Large intestine (tissue), 3 donors: ENCODE data around the gene CATSPER3. TPM values are rescaled to one million over a fixed set of nuclear protein-coding genes. Genes with fewer than 3 reads are reported as not detected.
A peak's percentile ranks its signal among the peaks of the same experiment; 100 is the strongest.

ENCODE experiments used
- DNase-seq, 2 donors: peaks; one replicate each; pipeline versions ENCODE4 v3.0.0 to v3.0.0-alpha.2; 2013
- H3K27ac ChIP-seq: one replicate; pipeline ENCODE4 v1.5.1; 2013; ENCODE audit warnings: low read length
- H3K27me3 ChIP-seq: 2 replicates; pipeline ENCODE4 v1.6.1; 2013; ENCODE audit warnings: low read length; ENCODE audit not compliant: control insufficient read depth, insufficient read depth
- H3K36me3 ChIP-seq: 2 replicates; pipeline ENCODE4 v1.6.1; 2013; ENCODE audit warnings: low read length; ENCODE audit not compliant: control insufficient read depth, insufficient read depth
- H3K4me1 ChIP-seq: one replicate; pipeline ENCODE4 v1.6.1; 2013; ENCODE audit warnings: low read length; ENCODE audit not compliant: control insufficient read depth, insufficient read depth
- H3K4me3 ChIP-seq: one replicate; pipeline ENCODE4 v1.5.1; 2013; ENCODE audit warnings: low read length
- H3K9me3 ChIP-seq: one replicate; pipeline ENCODE4 v1.6.1; 2013; ENCODE audit warnings: mild to moderate bottlenecking, low read depth, low read length, moderate library complexity; ENCODE audit not compliant: control insufficient read depth
- WGBS: methylation state at CpG from one replicate; pipeline ENCODE4 v1.1.5; 2013; ENCODE audit warnings: low lambda C conversion rate; ENCODE audit not compliant: insufficient coverage; 5-methylcytosine and 5-hydroxymethylcytosine counted together
- polyA plus RNA-seq: library from polyadenylated mRNA; unstranded; fragments of 120-200 nt; gene quantifications from one replicate; pipeline ENCODE4 v1.2.1, GENCODE V29; 2013

The CATSPER3 gene
- polyA plus RNA-seq, 1 donor: 1.4 TPM

DNA sequence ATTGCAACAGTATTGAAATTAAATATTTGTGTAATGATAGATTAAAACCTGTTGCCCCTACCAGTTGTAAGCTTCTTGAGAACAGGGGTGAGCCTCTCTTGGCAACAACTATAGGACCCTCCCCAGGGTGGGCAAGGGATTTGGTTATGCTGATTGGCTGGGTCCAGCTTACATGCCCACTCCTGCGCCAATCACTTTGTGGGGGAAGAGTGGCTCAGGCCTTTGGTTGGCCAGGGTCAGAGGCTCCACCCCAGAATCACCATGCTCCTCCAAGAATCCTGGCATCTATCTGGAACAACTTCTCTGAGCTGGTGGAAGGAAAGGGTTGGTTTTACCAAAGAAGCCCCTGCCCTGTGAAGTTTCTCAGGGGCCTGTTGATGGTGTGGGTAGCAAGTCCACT is 74.9 kb downstream of the CATSPER3 start:
- Histone ChIP-seq H3K27ac (no peak overlapping the region), H3K9me3 (peaks cover 22% of the 10 kb centered on the region), H3K4me1 (peaks cover 7% of the 10 kb centered on the region), H3K36me3 (no peaks in the 10 kb centered on the region), H3K27me3 (peaks cover 84% of the 10 kb centered on the region), H3K4me3 (no peak overlapping the region)
- no peak for DNase-seq
- WGBS: no CpG with 5 or more reads among the region's 1 CpG

- DNase-seq: no peak
- H3K4me1 ChIP-seq: peaks cover 4% of the 10 kb centered on the region
- H3K27me3 ChIP-seq: peaks cover 75% of the 10 kb centered on the region
- no peak overlapping the region for H3K4me3 ChIP-seq
- peaks cover 12% of the 10 kb centered on the region for H3K9me3 ChIP-seq
- no peaks in the 10 kb centered on the region for H3K36me3 ChIP-seq
- H3K27ac ChIP-seq: no peak overlapping the region
Observed at GRCh38 chr5:135045488-135045887, 77.8 kb downstream of the CATSPER3 start.

GRCh38 chr5:135046661-135047346 is 79.1 kb downstream of the CATSPER3 start:
- no peak overlapping the region for H3K4me3 ChIP-seq
- no peak for DNase-seq
- no peak overlapping the region for H3K27ac ChIP-seq
- H3K36me3 ChIP-seq: no peaks in the 10 kb centered on the region
- H3K4me1 ChIP-seq: peaks cover 10% of the 10 kb centered on the region
- H3K9me3 ChIP-seq: peaks cover 6% of the 10 kb centered on the region
- peaks cover 75% of the 10 kb centered on the region for H3K27me3 ChIP-seq
- WGBS: no CpG with 5 or more reads among the region's 5 CpGs

- no CpG with 5 or more reads among the region's 2 CpGs for WGBS
- H3K4me1 ChIP-seq: peaks cover 12% of the 10 kb centered on the region
- H3K9me3 ChIP-seq: peaks cover 6% of the 10 kb centered on the region
- no peak overlapping the region for H3K4me3 ChIP-seq
- no peak overlapping the region for H3K27ac ChIP-seq
- no peaks in the 10 kb centered on the region for H3K36me3 ChIP-seq
- peak in 1 of 2 donors; percentile 64 for DNase-seq
- peaks cover 73% of the 10 kb centered on the region for H3K27me3 ChIP-seq
Observed at GRCh38 chr5:135047347-135047695, 79.6 kb downstream of the CATSPER3 start.

DNA sequence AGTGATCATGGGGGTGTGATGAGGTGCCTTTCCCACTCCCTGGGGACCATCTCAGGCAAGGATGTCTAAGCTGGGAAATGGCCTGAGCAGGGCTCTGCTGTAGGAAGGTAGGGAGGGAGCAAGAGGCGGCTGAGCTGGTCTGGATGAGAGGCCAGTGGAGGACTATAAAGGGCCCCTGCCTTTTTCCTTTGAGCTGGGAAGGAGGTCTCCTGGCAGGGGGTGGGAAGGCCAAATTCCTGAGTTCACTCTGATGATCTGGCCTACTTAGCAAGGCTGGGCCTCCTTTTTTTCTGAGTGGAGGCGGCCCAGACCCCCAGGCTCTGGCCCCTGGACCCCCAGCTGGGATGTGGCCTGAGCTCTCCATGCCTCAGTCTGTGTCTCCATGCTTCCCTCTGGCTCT is 80.6 kb downstream of the CATSPER3 start:
- no CpG with 5 or more reads among the region's 2 CpGs for WGBS

GRCh38 chr5:135048930-135049329 is 81.2 kb downstream of the CATSPER3 start:
- no peak for DNase-seq
- Histone ChIP-seq H3K9me3 (peaks cover 6% of the 10 kb centered on the region), H3K27me3 (peaks cover 66% of the 10 kb centered on the region), H3K4me1 (peaks cover 16% of the 10 kb centered on the region), H3K4me3 (no peak overlapping the region), H3K27ac (no peak overlapping the region), H3K36me3 (no peaks in the 10 kb centered on the region)
- no CpG with 5 or more reads among the region's 1 CpG for WGBS

More for the DNA sequence above, 80.6 kb downstream of the CATSPER3 start:
- Histone ChIP-seq H3K27ac (no peak overlapping the region), H3K9me3 (peaks cover 6% of the 10 kb centered on the region), H3K27me3 (peaks cover 69% of the 10 kb centered on the region), H3K4me3 (no peak overlapping the region), H3K36me3 (no peaks in the 10 kb centered on the region), H3K4me1 (peaks cover 12% of the 10 kb centered on the region)
- no peak for DNase-seq

GRCh38 chr5:135050244-135050767 is 82.6 kb downstream of the CATSPER3 start:
- Histone ChIP-seq H3K4me1 (peaks cover 16% of the 10 kb centered on the region), H3K4me3 (no peak overlapping the region), H3K9me3 (peaks cover 6% of the 10 kb centered on the region), H3K36me3 (no peaks in the 10 kb centered on the region), H3K27me3 (peaks cover 60% of the 10 kb centered on the region), H3K27ac (no peak overlapping the region)
- WGBS: no CpG with 5 or more reads among the region's 45 CpGs
- DNase-seq: no peak

- no peak for DNase-seq
- Histone ChIP-seq H3K4me3 (no peak overlapping the region), H3K9me3 (peaks cover 6% of the 10 kb centered on the region), H3K36me3 (no peaks in the 10 kb centered on the region), H3K4me1 (peaks cover 16% of the 10 kb centered on the region), H3K27me3 (peaks cover 56% of the 10 kb centered on the region), H3K27ac (no peak overlapping the region)
- no CpG with 5 or more reads among the region's 3 CpGs for WGBS
Observed at GRCh38 chr5:135051399-135051798, 83.7 kb downstream of the CATSPER3 start.

DNA sequence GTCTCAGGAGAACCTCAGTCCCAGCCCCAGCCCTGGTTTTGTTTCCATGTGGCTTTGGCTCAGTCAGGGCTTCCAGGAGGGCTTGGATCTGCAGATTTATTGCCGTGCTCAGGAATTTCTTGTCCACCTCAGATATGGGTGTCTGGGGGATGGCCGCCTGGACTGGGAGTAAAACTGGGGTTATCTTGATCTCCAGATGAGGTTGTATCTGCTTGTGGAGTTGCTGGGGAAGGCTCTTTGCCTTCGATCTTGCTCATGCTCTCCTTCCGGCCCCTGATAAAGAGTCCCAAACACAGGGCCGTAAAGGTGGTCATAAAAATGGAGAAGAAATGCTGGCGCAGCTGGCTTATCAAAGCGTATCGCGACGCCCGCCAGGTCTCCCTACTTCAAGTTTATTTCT is 84.2 kb downstream of the CATSPER3 start:
- Histone ChIP-seq H3K27ac (no peak overlapping the region), H3K4me3 (no peak overlapping the region), H3K27me3 (peaks cover 53% of the 10 kb centered on the region), H3K4me1 (peaks cover 16% of the 10 kb centered on the region), H3K9me3 (peaks cover 6% of the 10 kb centered on the region), H3K36me3 (no peaks in the 10 kb centered on the region)
- WGBS: no CpG with 5 or more reads among the region's 11 CpGs
- peak in 1 of 2 donors; percentile 53 for DNase-seq

GRCh38 chr5:135052511-135053145 is 84.9 kb downstream of the CATSPER3 start:
- WGBS: 100% methylated on average over 1 of the region's 6 CpGs
- no peak for DNase-seq
- peaks cover 54% of the 10 kb centered on the region for H3K27me3 ChIP-seq
- H3K27ac ChIP-seq: no peak overlapping the region
- no peaks in the 10 kb centered on the region for H3K36me3 ChIP-seq
- peaks cover 6% of the 10 kb centered on the region for H3K9me3 ChIP-seq
- H3K4me3 ChIP-seq: no peak overlapping the region
- H3K4me1 ChIP-seq: peaks cover 16% of the 10 kb centered on the region
